Measurements from ENCODE around the gene STING1.
"Not testable (repeated sequence)": the region's sequence is repeated elsewhere in the genome, so short reads cannot be mapped to it uniquely, and the experiment has no call there.

Gene STING1

GRCh38 chr5:139462586-139463276, 19.8 kb downstream of the STING1 start, which contains the start of gene ECSCR:
ECSCR (minus strand) TSS chr5:139462743; CDS start chr5:139462670, 73 bp downstream.
- DNase-seq (ENCODE audit: low spot score), result peak; percentile 79

- peak; percentile 93 for DNase-seq (ENCODE audit: low spot score)
These were observed 20.9 kb downstream of the STING1 start for GRCh38 chr5:139461698-139462097.

GRCh38 chr5:139461176-139461575, 21.4 kb downstream of the STING1 start:
- DNase-seq (ENCODE audit: low spot score), result no peak

GRCh38 chr5:139460455-139460854, 22.1 kb downstream of the STING1 start:
- DNase-seq (ENCODE audit: low spot score), result no peak

- peak; percentile 42 for DNase-seq (ENCODE audit: low spot score)
These were observed 23.1 kb downstream of the STING1 start for GRCh38 chr5:139459451-139459934.

- peak; percentile 91 for DNase-seq (ENCODE audit: low spot score)
These were observed 23.8 kb downstream of the STING1 start for GRCh38 chr5:139458580-139459407.

- DNase-seq (ENCODE audit: low spot score), result no peak
These were observed 24.8 kb downstream of the STING1 start for GRCh38 chr5:139457653-139458306.

GRCh38 chr5:139457241-139457640, 25.3 kb downstream of the STING1 start:
- DNase-seq (ENCODE audit: low spot score), result no peak

GRCh38 chr5:139456776-139457175, 25.8 kb downstream of the STING1 start:
- no peak for DNase-seq (ENCODE audit: low spot score)

GRCh38 chr5:139454568-139455290, 27.8 kb downstream of the STING1 start:
- DNase-seq (ENCODE audit: low spot score), result no peak

GRCh38 chr5:139453683-139454567, 28.6 kb downstream of the STING1 start:
- no peak for DNase-seq (ENCODE audit: low spot score)

- DNase-seq (ENCODE audit: low spot score), result no peak
These were observed 30.5 kb downstream of the STING1 start for GRCh38 chr5:139451878-139452660.

- no peak for DNase-seq (ENCODE audit: low spot score)
These were observed 31.4 kb downstream of the STING1 start for GRCh38 chr5:139451176-139451575.

GRCh38 chr5:139446956-139447779, 35.4 kb downstream of the STING1 start:
- DNase-seq (ENCODE audit: low spot score), result no peak

- DNase-seq (ENCODE audit: low spot score), result no peak
These were observed 37.0 kb downstream of the STING1 start for GRCh38 chr5:139445325-139446170.

GRCh38 chr5:139443831-139444453, 38.6 kb downstream of the STING1 start:
- DNase-seq (ENCODE audit: low spot score), result peak; percentile 94

- DNase-seq (ENCODE audit: low spot score), result not testable (repeated sequence)
These were observed 42.1 kb downstream of the STING1 start for GRCh38 chr5:139440416-139440815.
